Neural cell (in vitro differentiated cells): ENCODE results near the gene DPH3.

ENCODE experiments used
- EP300 ChIP-seq: fragments of 450-650 bp; conservative IDR thresholded peaks from 2 replicates; pipeline ENCODE4 v1.6.1; 2014; ENCODE audit warnings: antibody characterized with exemption, mild to moderate bottlenecking, moderate library complexity; ENCODE audit not compliant: poor library complexity, severe bottlenecking
- EZH2 ChIP-seq: fragments of 200-600, 300-800 bp; shearing (Covaris generic), sonication (generic); IDR thresholded peaks from 2 replicates; pipeline ENCODE4 v1.6.1; 2014; ENCODE audit warnings: antibody characterized with exemption, low read length, borderline replicate concordance, mild to moderate bottlenecking; ENCODE audit not compliant: insufficient read depth, poor library complexity, severe bottlenecking
- MXI1 ChIP-seq: fragments of 450-650 bp; conservative IDR thresholded peaks from 2 replicates; pipeline ENCODE4 v1.6.1; 2014; ENCODE audit warnings: antibody characterized with exemption, mild to moderate bottlenecking; ENCODE audit not compliant: poor library complexity, severe bottlenecking
- POLR2AphosphoS5 ChIP-seq: IDR thresholded peaks from 2 replicates; pipeline ENCODE4 v1.6.1; 2012
- SMC3 ChIP-seq: fragments of 450-650 bp; conservative IDR thresholded peaks from 2 replicates; pipeline ENCODE4 v1.6.1; 2014; ENCODE audit warnings: antibody characterized with exemption, mild to moderate bottlenecking, moderate library complexity; ENCODE audit not compliant: poor library complexity
- TAF1 ChIP-seq: IDR thresholded peaks from 2 replicates; pipeline ENCODE4 v1.6.1; 2012; ENCODE audit warnings: low read depth
- TF ChIP-seq, protein P1 (sequence below): fragments of 450-650 bp; IDR thresholded peaks from 2 replicates; pipeline ENCODE4 v1.5.1; 2014; ENCODE audit warnings: antibody characterized with exemption, mild to moderate bottlenecking, moderate library complexity; ENCODE audit not compliant: poor library complexity, severe bottlenecking
- TF ChIP-seq, protein P2 (sequence below): IDR thresholded peaks from 2 replicates; pipeline ENCODE4 v1.6.1; 2012; ENCODE audit warnings: borderline replicate concordance

DNA sequence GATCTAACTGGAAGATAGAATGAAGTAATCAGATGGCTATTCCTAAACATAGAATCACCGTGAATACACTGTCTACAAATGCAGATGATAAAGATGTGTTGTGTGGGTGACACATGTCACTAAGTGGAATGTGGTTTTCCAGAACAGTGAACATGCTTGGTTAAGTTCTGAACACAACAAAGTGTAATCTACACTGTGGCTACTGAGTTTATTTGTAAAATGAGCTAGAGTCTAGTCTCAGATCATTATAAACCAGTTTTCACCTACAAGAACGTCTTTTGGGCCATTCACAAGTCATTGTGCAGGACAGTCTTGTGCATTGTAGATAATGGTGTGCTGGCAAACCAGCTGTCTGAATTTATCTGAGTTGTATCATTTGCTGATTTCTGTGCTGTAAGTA, 35.6 kb upstream of the DPH3 start:
- no peak for TF ChIP-seq EP300
- no peak for TF ChIP-seq MXI1
- TF ChIP-seq POLR2AphosphoS5, result no peak
- no peak for TF ChIP-seq EZH2
- TF ChIP-seq, protein P1, sequence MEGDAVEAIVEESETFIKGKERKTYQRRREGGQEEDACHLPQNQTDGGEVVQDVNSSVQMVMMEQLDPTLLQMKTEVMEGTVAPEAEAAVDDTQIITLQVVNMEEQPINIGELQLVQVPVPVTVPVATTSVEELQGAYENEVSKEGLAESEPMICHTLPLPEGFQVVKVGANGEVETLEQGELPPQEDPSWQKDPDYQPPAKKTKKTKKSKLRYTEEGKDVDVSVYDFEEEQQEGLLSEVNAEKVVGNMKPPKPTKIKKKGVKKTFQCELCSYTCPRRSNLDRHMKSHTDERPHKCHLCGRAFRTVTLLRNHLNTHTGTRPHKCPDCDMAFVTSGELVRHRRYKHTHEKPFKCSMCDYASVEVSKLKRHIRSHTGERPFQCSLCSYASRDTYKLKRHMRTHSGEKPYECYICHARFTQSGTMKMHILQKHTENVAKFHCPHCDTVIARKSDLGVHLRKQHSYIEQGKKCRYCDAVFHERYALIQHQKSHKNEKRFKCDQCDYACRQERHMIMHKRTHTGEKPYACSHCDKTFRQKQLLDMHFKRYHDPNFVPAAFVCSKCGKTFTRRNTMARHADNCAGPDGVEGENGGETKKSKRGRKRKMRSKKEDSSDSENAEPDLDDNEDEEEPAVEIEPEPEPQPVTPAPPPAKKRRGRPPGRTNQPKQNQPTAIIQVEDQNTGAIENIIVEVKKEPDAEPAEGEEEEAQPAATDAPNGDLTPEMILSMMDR, result no peak
- no peak for TF ChIP-seq TAF1
- TF ChIP-seq SMC3, result no peak
- TF ChIP-seq, protein P2, sequence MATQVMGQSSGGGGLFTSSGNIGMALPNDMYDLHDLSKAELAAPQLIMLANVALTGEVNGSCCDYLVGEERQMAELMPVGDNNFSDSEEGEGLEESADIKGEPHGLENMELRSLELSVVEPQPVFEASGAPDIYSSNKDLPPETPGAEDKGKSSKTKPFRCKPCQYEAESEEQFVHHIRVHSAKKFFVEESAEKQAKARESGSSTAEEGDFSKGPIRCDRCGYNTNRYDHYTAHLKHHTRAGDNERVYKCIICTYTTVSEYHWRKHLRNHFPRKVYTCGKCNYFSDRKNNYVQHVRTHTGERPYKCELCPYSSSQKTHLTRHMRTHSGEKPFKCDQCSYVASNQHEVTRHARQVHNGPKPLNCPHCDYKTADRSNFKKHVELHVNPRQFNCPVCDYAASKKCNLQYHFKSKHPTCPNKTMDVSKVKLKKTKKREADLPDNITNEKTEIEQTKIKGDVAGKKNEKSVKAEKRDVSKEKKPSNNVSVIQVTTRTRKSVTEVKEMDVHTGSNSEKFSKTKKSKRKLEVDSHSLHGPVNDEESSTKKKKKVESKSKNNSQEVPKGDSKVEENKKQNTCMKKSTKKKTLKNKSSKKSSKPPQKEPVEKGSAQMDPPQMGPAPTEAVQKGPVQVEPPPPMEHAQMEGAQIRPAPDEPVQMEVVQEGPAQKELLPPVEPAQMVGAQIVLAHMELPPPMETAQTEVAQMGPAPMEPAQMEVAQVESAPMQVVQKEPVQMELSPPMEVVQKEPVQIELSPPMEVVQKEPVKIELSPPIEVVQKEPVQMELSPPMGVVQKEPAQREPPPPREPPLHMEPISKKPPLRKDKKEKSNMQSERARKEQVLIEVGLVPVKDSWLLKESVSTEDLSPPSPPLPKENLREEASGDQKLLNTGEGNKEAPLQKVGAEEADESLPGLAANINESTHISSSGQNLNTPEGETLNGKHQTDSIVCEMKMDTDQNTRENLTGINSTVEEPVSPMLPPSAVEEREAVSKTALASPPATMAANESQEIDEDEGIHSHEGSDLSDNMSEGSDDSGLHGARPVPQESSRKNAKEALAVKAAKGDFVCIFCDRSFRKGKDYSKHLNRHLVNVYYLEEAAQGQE, result no peak
